SJSA1 (cell line): ENCODE results near the gene TERC. TPM values are rescaled to one million over a fixed set of nuclear protein-coding genes. Genes with fewer than 3 reads are reported as not detected.

Experiments used
- total RNA-seq: library from RNA; depleted of rRNA; stranded (reverse); fragments of >200 nt; shearing (Covaris generic); gene quantifications from 2 replicates; pipeline ENCODE4 v1.2.3, GENCODE V29; 2014; rRNA removed

TERC gene
- total RNA-seq, 1 experiment from 2014 or later, result 61.5 TPM

Other genes starting within 250 kb of the TERC start
- gene MECOM, start 101.3 kb downstream of the TERC start, total RNA-seq, result 9.0 and 17.2 TPM in 2 replicates
- 2.2 and 2.4 TPM in 2 replicates for gene ACTRT3, start 4.5 kb upstream of the TERC start, total RNA-seq
- gene MYNN, start 8.3 kb upstream of the TERC start, total RNA-seq, result 14.8 and 18.3 TPM in 2 replicates
- not detected in 2 replicates for gene LRRIQ4, start 47.8 kb upstream of the TERC start, total RNA-seq
- not detected in 2 replicates for gene LRRC34, start 47.8 kb upstream of the TERC start, total RNA-seq
- not detected in 2 replicates for gene LRRC31, start 104.9 kb upstream of the TERC start, total RNA-seq
- gene SAMD7, start 146.5 kb upstream of the TERC start, total RNA-seq, result not detected in 2 replicates
- gene SEC62, start 201.7 kb upstream of the TERC start, total RNA-seq, result 30.8 and 39.3 TPM in 2 replicates